CD14-positive monocyte (primary cell): ENCODE results near the gene HELB. TPM values are rescaled to one million over a fixed set of nuclear protein-coding genes. Genes with fewer than 3 reads are reported as not detected.

Experiments
- DNase-seq, 3 donors: peaks; one replicate each; pipeline ENCODE4 v3.0.0-alpha.2; 2011 to 2022
- H2AFZ ChIP-seq: 2 replicates; pipeline ENCODE4 v1.6.0; 2012; ENCODE audit warnings: mild to moderate bottlenecking, low read depth, low read length, inconsistent platforms; ENCODE audit not compliant: insufficient read depth, poor library complexity, severe bottlenecking
- H3K27ac ChIP-seq, 2 donors: 1 replicate in 1 of 2; 2 replicates in 1 of 2; pipeline ENCODE4 v1.5.1; 2012 to 2013; ENCODE audit warnings: low read length in 2 of 2, control low read depth in 1 of 2, inconsistent platforms in 1 of 2, low read depth in 1 of 2, mild to moderate bottlenecking in 1 of 2
- H3K27me3 ChIP-seq, 2 donors: one replicate each; pipeline versions ENCODE4 v1.6.0 to v1.6.1; 2011 to 2013; ENCODE audit warnings: low read length in 2 of 2; ENCODE audit not compliant: control insufficient read depth in 2 of 2, insufficient read depth in 2 of 2
- H3K36me3 ChIP-seq, 2 donors: replicated peaks in 1 of 2; 1 replicate in 1 of 2; 2 replicates in 1 of 2; pipeline versions ENCODE4 v1.5.1 to v1.6.1; 2012 to 2013; ENCODE audit warnings: low read length in 2 of 2, control low read depth in 1 of 2, inconsistent platforms in 1 of 2, mild to moderate bottlenecking in 1 of 2; ENCODE audit not compliant: insufficient read depth in 2 of 2, control insufficient read depth in 1 of 2
- H3K4me1 ChIP-seq, 2 donors: 1 replicate in 1 of 2; 2 replicates in 1 of 2; pipeline versions ENCODE4 v1.5.1 to v1.6.1; 2012 to 2013; ENCODE audit warnings: low read length in 2 of 2, control low read depth in 1 of 2, inconsistent platforms in 1 of 2, mild to moderate bottlenecking in 1 of 2, moderate library complexity in 1 of 2; ENCODE audit not compliant: insufficient read depth in 2 of 2, control insufficient read depth in 1 of 2
- H3K4me2 ChIP-seq: replicated peaks from 2 replicates; pipeline ENCODE3; 2012; ENCODE audit warnings: low read length, moderate library complexity, mild to moderate bottlenecking; ENCODE audit not compliant: poor library complexity, severe bottlenecking; ENCODE audit errors: extremely low read depth
- H3K4me3 ChIP-seq, 3 experiments: fragments of 200-600 bp in 1 of 3; sonication (generic) in 1 of 3; replicated peaks in 1 of 3; 1 replicate in 2 of 3; 2 replicates in 1 of 3; pipeline ENCODE4 v1.5.1; 2011 to 2013; ENCODE audit warnings: low read length in 3 of 3, mild to moderate bottlenecking in 3 of 3, control low read depth in 2 of 3, low read depth in 2 of 3, inconsistent platforms in 1 of 3, moderate library complexity in 1 of 3
- H3K79me2 ChIP-seq: 2 replicates; pipeline ENCODE4 v1.6.0; 2012; ENCODE audit warnings: mild to moderate bottlenecking, control low read depth, inconsistent platforms, low read length, moderate library complexity; ENCODE audit not compliant: insufficient read depth
- H3K9ac ChIP-seq: 2 replicates; pipeline ENCODE4 v1.6.0; 2017; ENCODE audit warnings: low read length, mild to moderate bottlenecking; ENCODE audit not compliant: insufficient read depth, poor library complexity, severe bottlenecking
- H3K9me3 ChIP-seq, 2 donors: replicated peaks in 1 of 2; 1 replicate in 1 of 2; 2 replicates in 1 of 2; pipeline versions ENCODE4 v1.5.1 to v1.6.1; 2012 to 2013; ENCODE audit warnings: low read length in 2 of 2, control low read depth in 1 of 2; ENCODE audit not compliant: control insufficient read depth in 1 of 2, insufficient read depth in 1 of 2
- H4K20me1 ChIP-seq: 2 replicates; pipeline ENCODE4 v1.6.0; 2012; ENCODE audit warnings: mild to moderate bottlenecking, low read length, control low read depth, moderate library complexity; ENCODE audit not compliant: insufficient read depth
- H3K27ac Mint-ChIP-seq, 7 donors: one replicate each; pipeline ENCODE4 v1.8.0; 2020; ENCODE audit warnings: mild to moderate bottlenecking in 7 of 7, mixed read lengths in 7 of 7, moderate library complexity in 6 of 7, inconsistent platforms in 2 of 7
- H3K27me3 Mint-ChIP-seq, 3 donors: one replicate each; pipeline ENCODE4 v1.8.0; 2021 to 2022; ENCODE audit warnings: low read depth in 3 of 3, mild to moderate bottlenecking in 3 of 3, mixed read lengths in 3 of 3, moderate library complexity in 3 of 3, inconsistent platforms in 1 of 3
- H3K36me3 Mint-ChIP-seq, 2 donors: one replicate each; pipeline ENCODE4 v1.8.0; 2020; ENCODE audit warnings: mixed read lengths in 2 of 2, inconsistent platforms in 1 of 2, mild to moderate bottlenecking in 1 of 2
- H3K4me1 Mint-ChIP-seq: one replicate; pipeline ENCODE4 v1.8.0; 2020; ENCODE audit warnings: mild to moderate bottlenecking, mixed read lengths
- H3K4me3 Mint-ChIP-seq, 2 donors: one replicate each; pipeline ENCODE4 v1.8.0; 2020; ENCODE audit warnings: mild to moderate bottlenecking in 2 of 2, mixed read lengths in 2 of 2, moderate library complexity in 1 of 2
- H3K9me3 Mint-ChIP-seq, 7 donors: one replicate each; pipeline ENCODE4 v1.8.0; 2020 to 2022; ENCODE audit warnings: mixed read lengths in 7 of 7, mild to moderate bottlenecking in 6 of 7, moderate library complexity in 6 of 7, inconsistent platforms in 2 of 7
- WGBS: methylation state at CpG from one replicate; pipeline ENCODE4 v1.1.5; 2013; ENCODE audit warnings: missing lambda C conversion rate; ENCODE audit not compliant: insufficient coverage; 5-methylcytosine and 5-hydroxymethylcytosine counted together
- intact Hi-C, 2 donors: fragments of 100-400 bp; cut with micrococcal nuclease; formaldehyde crosslinking; loops; one replicate each; pipeline versions ENCODE4 v1.15.0 to v1.15.1; 2023
- polyA plus RNA-seq, 3 donors: library from polyadenylated mRNA; depleted of rRNA in 1 of 3; unstranded in 2 of 3; stranded (reverse) in 1 of 3; fragments of 300-500 nt in 2 of 3; fragments of >200 nt in 1 of 3; fragmentation: Illumina TruSeq in 2 of 3; gene quantifications; 1 replicate in 2 of 3; 2 replicates in 1 of 3; pipeline ENCODE4 v1.2.3, GENCODE V29; 2012 to 2021
- TF ChIP-seq, protein P1 (sequence below): fragments of 200-600 bp; IDR thresholded peaks from one replicate; pipeline ENCODE4 v1.8.0; 2022; ENCODE audit warnings: antibody characterized with exemption, mild to moderate bottlenecking

Gene HELB
- polyA plus RNA-seq, 3 donors = 1.8 to 3.4 (median 3.0) TPM

- H3K36me3 ChIP-seq = peaks cover 18 to 66% of the 10 kb centered on the region in 2 donors
- H3K36me3 Mint-ChIP-seq = peaks cover 43 to 49% of the 10 kb centered on the region in 2 donors
- TF ChIP-seq, protein P1, sequence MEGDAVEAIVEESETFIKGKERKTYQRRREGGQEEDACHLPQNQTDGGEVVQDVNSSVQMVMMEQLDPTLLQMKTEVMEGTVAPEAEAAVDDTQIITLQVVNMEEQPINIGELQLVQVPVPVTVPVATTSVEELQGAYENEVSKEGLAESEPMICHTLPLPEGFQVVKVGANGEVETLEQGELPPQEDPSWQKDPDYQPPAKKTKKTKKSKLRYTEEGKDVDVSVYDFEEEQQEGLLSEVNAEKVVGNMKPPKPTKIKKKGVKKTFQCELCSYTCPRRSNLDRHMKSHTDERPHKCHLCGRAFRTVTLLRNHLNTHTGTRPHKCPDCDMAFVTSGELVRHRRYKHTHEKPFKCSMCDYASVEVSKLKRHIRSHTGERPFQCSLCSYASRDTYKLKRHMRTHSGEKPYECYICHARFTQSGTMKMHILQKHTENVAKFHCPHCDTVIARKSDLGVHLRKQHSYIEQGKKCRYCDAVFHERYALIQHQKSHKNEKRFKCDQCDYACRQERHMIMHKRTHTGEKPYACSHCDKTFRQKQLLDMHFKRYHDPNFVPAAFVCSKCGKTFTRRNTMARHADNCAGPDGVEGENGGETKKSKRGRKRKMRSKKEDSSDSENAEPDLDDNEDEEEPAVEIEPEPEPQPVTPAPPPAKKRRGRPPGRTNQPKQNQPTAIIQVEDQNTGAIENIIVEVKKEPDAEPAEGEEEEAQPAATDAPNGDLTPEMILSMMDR = no peak
These were observed 29.5 kb downstream of the HELB start for GRCh38 chr12:66331814-66332213.

DNA sequence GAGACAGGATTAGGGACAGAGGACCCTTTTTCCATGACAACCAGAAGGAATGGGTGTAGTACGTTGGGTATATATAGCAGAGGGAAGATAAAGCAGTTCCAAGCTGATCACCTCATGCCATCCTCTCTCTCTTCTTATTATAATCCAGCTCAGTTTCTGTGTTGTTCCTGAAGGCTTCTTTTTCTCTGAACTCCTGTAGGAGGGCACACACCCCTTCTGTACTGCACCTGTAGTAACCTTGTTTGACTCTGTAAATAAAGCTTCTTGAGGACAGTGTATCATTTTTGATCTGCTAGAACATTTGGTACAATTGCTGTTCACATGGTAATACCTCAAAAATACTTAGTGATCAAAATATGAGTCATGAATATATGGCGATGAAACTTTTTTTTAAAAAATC, 33.5 kb downstream of the HELB start:
- Histone ChIP-seq H3K4me1 (no peaks in the 10 kb centered on the region), H3K79me2 (peaks cover 6% of the 10 kb centered on the region), H3K27me3 (no peaks in the 10 kb centered on the region), H3K9me3 (no peaks in the 10 kb centered on the region), H3K27ac (peak overlapping the region in 1 of 2 donors; percentile 15), H2AFZ (no peak overlapping the region), H3K4me3 (no peak overlapping the region), H3K9ac (no peak overlapping the region), H3K36me3 (peaks cover 38 to 87% of the 10 kb centered on the region in 2 donors), H4K20me1 (no peaks in the 10 kb centered on the region), H3K4me2 (no peak overlapping the region)
- no peak overlapping the region for H3K27ac Mint-ChIP-seq
- H3K9me3 Mint-ChIP-seq = peaks cover 2 to 13% (median 6%) of the 10 kb centered on the region in 7 donors
- peaks cover 50 to 68% of the 10 kb centered on the region in 2 donors for H3K36me3 Mint-ChIP-seq
- peaks cover 2% of the 10 kb centered on the region for H3K4me1 Mint-ChIP-seq
- H3K27me3 Mint-ChIP-seq = no peaks in the 10 kb centered on the region
- WGBS = no CpG with 5 or more reads among the region's 2 CpGs
- DNase-seq = no peak
- H3K4me3 Mint-ChIP-seq = no peak overlapping the region
- intact Hi-C loops = no loop called here
- TF ChIP-seq, protein P1 = no peak

More at GRCh38 chr12:66331814-66332213, 29.5 kb downstream of the HELB start:
- Mint-ChIP-seq H3K4me1 (peaks cover 2% of the 10 kb centered on the region), H3K4me3 (no peak overlapping the region), H3K9me3 (peaks cover 0 to 3% (median 0%) of the 10 kb centered on the region in 7 donors), H3K27me3 (peaks cover 0 to 2% (median 0%) of the 10 kb centered on the region in 3 donors), H3K27ac (peak overlapping the region in 2 of 7 donors; percentile 13 to 22)
- WGBS = no CpG with 5 or more reads among the region's 1 CpG
- Histone ChIP-seq H3K9ac (no peak overlapping the region), H3K79me2 (peaks cover 6% of the 10 kb centered on the region), H2AFZ (no peak overlapping the region), H3K4me2 (no peak overlapping the region), H3K4me3 (no peak overlapping the region), H3K27me3 (no peaks in the 10 kb centered on the region), H3K4me1 (no peaks in the 10 kb centered on the region), H4K20me1 (no peaks in the 10 kb centered on the region), H3K9me3 (no peaks in the 10 kb centered on the region), H3K27ac (no peak overlapping the region)
- intact Hi-C loops = no loop called here
- no peak for DNase-seq
